HUDEP-2 (cell line): ENCODE results near the gene PITPNC1.
A peak's percentile ranks its signal among the peaks of the same experiment; 100 is the strongest.
"Not testable (repeated sequence)": the region's sequence is repeated elsewhere in the genome, so short reads cannot be mapped to it uniquely, and the experiment has no call there.

ENCODE experiments used
- DNase-seq, 76 experiments: peaks; one replicate each; lab custom pipeline; 2025; ENCODE audit not compliant: unreplicated experiment in 76 of 76; lab: John Stamatoyannopoulos, UW

The PITPNC1 gene

DNA sequence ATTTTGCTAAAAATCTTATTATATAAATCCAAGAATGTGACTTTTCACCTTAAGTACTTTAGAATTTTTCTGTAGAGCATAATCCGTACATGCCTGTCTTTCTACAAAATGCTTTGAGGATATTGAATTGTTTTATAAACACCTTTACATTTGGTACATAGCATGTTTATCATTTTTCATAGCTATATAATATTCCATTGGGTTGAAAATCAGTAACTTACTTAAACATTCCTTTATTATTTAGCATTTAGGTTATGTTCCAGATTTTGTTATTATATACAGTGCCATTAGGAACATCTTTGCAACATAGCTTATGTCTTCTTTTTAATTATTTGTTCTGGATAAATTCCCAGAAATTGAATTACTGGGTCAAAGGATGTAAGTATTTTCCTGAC is 323.6 kb downstream of the PITPNC1 start:
- DNase-seq, result no peak

DNA sequence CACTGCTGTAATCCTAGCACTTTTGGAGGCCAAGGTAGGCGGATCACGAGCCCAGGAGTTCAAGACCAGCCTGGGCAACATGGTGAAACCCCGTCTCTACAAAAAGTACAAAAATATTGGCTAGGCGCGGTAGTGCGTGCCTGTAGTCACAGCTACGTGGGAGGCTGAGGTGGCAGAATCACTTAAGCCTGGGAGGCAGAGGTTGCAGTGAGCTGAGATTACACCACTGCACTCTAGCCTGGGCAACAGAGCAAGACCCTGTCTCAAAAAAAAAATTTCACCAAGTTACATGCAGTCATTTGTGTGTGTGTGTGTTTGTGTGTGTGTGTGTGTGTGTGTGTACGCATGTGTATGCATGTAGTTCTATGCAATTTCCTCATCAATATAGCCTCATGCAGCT is 325.8 kb downstream of the PITPNC1 start:
- DNase-seq, result not testable (repeated sequence)

DNA sequence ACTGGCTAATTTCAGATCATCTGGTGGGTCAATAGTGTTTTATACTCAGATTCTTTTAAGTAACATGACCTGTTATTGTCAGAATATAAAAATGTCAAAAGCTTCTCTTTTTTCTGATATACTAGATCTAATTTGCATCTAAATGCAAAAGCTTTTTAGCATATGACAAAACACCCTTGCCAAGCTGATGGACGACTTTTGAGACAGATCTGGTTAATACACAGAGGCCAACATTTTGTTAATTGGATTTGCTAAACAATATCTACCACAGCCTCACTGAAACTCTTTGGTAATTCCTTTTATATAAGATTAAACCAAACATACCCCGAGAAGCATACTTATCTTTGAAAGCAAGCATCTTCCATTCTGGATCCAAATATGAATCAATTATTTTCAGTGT is 330.4 kb downstream of the PITPNC1 start:
- DNase-seq, result no peak

DNA sequence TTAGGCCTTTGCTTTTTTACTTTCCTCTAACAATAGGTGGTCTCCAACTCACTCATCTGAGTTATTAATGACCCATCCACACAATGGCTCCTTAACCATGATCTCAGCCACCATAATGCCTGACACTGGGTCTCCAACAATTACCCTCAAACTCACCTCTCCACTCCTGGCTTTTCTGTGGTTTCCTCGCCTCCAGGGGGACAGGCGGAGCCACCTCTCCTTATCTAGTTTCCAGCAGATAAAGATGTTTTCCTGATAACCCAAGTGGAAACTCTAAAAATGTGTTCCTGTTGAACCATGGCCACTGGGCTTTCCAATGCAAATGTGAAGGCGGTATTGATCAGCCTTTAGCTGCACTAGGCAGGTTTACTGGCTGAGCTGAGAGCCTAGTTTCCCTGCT is 331.3 kb downstream of the PITPNC1 start:
- DNase-seq, result no peak

DNA sequence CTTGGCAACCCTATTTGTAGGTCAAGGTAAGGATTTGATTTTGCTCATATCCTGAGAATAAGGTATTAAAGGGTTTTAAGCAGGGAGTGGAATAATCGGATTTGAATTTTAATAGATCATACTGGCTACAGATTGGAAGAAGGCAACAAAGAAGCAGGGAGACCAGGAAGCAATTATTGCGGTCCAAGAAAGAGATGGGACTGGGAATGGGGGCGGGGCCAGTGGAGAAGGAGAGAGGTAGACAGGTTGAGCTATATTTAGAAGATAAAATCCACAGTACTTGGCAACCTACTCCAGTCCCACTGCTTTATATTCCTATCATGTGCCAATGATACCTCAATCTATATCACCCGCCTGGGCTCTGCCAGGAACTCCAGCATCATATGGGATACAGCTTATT is 334.8 kb downstream of the PITPNC1 start:
- no peak for DNase-seq

DNA sequence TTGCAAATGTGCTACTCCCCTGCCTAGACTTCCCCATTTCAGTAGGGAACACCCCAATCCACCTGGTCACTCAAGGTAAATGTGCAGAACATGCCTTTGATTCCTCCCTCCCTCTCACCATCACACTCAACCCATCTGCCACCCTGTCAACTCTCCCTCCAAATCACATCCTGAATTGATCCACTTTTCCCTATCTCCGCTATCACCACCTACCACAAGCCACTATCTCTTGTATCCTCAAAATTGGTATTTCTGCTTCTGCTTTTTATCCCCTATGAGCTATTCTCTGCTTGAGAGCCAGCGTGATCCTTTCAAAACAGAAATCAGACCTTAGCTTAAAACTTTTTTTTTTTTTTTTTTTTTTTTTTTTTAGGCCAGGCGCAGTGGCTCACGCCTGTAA is 335.3 kb downstream of the PITPNC1 start:
- no peak for DNase-seq

DNA sequence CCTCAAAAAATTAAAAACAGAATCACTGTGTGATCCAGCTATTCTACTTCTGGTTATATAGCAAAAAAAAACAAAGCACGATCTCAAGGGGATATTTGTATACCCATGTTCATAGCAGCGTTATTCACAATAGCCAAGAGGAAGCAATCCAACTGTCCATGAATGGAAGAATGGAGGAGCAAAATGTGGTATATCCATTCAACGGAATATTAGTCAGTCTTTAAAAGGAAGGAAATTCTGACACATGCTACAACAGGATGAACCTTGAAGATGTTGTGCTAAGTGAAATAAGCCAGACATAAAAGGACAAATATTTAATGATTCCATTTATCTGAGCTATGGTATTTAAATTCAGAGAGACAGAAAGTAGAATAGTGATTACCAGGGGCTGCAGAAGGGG is 336.1 kb downstream of the PITPNC1 start:
- no peak for DNase-seq

DNA sequence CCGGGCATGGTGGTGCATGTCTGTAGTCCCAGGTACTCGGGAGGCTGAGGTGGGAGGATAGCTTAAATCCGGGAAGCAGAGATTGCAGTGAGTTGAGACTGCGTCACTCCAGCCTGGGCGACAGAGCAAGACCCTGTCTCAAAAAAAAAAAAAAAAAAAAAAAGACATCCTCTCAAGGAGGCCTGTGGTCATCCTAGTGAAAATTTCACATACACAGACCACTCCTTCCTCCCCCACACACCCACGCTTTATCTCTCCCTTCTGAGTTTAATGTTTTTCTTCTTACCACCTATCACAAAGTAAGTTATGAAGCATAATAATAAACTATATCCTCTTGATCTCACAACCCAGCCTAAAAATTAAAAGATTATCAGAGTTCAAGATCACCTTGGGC is 339.3 kb downstream of the PITPNC1 start:
- DNase-seq, result no peak

DNA sequence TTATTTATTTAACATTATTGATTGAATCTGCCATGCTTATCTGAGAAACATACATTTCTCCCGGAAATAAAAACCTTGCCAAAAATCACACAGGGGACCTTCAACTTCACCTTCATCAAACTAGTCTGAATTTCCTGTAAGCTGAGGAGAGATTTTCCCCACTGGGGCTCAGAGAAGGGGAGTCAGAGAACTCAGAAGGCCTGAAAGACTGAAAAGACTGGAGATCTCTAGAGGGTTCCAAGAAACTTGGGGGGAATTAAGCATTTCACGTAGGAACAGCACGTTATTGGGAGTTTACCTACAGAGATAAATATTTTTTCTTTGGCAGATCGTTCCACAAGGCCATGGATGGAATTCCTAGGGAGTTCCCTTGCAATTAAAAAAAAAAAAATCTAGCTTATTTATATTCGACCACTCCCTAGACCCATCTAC is 340.1 kb downstream of the PITPNC1 start:
- DNase-seq, result no peak

DNA sequence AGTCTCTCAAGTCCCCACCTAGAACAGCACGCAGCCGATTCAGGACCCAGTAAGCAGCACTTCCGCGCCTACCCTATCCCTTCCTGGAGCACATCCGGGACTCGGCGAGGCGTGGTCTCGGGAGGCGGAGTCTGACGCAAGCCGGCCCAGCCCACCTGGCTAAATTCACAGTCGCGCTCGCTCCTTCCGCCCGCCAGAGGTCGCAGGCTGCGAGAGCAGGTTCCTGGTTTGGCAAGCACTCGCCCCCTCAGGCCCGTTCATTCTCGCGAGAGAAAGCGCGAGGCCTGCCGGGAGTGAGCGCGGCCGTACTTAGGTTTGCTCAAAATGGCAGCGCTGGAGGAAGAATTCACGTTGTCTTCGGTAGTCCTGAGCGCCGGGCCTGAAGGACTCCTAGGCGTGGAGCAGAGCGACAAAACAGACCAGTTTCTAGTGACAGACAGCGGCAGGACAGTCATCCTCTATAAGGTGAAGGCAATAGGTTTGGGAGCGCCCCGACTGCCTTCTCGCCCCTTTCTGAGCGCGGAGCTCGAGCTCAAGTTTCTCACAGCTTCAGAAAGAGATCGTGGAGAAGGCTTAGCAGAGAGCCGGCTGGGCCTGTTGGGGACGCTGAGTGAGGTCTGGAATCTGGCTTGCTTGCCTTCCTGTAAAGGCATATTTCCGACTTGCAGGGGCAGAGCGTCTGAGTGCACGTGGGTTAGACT is 340.7 kb downstream of the PITPNC1 start, which contains the start of gene NOL11:
Gene NOL11, plus strand, starts transcription at position 313 of the 701 bp plus-strand sequence. Its CDS starts 12 bp downstream, at position 325.
- peak; percentile 34 to 100 (median 98) for DNase-seq

DNA sequence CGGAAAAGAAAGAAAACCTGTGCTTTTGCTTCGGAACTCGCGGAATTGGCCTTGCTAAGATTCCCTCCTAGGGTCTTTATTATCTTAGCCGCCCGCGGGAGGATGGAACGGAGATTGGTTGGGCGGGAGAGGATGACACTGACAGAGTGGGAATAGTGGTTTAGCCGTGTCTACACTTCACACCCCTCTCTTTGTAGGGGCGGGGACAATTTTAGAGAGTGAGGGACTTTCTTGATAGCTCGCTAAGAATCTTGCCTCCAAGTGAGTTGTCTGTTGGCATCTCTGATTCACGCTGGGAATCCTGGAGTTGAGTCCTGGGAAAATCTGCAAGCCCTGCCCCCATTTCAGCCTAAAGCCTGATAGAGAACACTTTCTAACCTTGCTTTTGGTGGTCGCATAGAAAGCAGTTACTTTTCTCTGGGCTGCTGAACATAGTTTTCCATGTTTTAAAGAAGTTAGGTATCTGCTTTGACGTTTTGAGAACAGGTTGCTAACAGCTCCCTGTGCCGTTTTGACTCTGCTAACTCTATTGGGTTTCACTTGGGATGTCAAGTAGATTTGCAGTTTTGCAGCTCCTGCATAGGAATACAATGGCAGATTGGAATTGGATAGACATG is 341.4 kb downstream of the PITPNC1 start:
- peak in 18 of 76 experiments; percentile 4 to 38 (median 18) for DNase-seq

DNA sequence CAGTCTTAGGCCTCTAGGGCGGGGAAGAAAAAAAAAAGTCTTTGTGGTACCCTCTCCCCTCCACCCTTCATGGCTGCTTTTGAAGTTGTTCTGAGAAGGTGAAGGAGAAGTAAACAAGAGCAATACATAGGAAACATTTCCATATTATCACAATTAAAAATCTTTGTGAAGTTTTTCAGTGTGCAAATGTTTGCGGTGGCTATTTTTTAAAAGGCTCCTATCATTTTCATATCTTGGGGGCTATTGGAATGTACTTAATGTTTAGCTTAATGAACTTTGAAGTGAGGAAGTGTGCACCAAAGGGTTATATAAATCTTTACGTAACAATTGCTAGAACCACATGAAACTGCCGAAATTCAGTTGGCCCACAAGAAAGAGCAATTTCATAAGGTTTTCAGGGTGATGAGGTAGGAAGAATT is 348.3 kb downstream of the PITPNC1 start:
- no peak for DNase-seq

DNA sequence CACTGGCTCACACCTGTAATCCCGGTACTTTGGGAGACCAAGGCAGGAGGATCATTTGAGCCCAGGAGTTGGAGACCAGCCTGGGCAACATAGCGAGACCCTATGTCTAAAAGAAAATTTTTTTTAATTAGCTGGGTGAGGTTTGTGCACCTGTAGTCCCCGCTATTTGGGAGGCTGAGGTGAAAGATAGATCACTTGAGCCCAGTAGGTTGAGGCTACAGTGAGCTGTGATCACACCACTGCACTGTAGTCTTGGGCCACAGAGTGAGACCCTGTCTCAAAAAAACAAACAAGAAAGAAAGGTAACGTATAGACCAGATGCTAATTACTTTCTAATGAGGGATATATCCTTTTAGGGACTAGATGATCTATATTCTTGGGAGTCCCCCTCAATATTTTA is 348.7 kb downstream of the PITPNC1 start:
- DNase-seq, result no peak

DNA sequence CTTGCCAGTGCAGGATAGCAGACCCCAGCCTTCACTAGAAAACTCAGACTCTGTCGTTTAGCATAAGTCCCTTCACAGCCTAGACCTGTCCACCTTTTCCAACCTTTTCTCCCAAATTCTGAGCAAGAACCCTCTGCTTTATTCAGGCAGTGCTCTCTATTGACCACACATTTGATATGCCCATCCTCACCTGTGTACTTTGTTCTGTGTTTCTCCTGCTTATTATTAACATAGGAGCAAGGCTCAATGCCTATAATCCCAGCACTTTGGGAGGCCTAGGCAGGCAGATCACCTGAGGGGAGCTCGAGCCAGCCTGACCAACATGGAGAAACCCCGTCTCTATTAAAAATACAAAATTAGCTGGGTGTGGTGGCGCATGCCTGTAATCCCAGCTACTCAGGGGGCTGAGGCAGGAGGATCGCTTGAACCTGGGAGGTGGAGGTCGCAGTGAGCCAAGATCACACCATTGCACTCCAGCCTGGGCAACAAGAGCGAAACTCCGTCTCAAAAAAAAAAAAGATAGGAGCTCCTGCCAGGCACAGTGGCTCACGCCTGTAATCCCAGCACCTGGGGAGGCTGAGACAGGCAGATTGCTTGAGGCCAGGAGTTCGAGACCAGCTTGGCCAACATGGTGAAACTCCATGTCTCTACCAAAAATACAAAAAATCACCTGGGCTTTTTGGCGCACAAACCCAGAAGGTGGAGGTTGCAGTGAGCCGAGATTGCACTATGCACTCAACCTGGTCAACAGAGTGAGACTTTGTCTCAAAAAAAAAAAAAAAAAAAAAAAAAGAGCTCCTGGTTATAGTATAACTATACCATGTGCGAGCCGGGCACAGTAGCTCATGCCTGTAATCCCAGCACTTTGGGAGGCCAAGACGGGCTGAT is 350.3 kb downstream of the PITPNC1 start:
- not testable (repeated sequence) for DNase-seq

DNA sequence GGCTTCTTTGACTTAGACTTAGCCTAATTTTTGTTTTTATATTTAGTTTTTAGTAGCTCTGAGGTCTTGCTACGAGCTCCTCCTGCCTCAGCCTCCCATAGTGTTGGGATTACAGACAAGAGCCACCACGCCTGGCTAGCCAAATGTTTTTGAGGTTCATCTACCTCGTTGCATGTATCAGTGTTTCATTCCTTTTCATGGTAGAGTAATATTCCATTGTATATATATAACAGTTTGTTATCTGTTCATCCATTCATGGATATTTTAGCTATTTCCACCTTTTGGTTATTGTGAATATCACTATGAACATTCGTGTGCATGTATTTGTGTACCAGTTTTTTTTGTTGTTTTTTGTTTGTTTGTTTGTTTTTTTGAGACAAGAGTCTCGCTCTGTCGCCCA is 352.8 kb downstream of the PITPNC1 start:
- no peak for DNase-seq

DNA sequence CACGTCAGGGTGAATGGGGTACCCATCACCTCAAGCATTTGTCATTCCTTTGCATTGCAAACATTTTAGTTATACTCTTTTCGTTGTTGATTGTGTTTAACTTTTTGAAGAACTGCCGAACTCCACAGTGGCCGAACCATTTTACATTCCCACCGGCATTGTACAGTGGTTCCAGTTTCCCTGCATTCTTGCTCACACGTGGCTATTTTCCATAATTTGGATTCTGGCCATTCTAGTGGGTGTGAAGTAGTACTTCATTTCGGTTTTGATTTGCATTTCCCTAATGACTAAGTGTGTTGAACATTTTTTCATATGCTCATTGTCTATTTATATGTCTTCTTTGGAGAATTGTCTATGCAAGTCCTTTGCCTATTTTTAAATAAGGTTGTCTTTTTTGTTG is 353.6 kb downstream of the PITPNC1 start:
- no peak for DNase-seq

DNA sequence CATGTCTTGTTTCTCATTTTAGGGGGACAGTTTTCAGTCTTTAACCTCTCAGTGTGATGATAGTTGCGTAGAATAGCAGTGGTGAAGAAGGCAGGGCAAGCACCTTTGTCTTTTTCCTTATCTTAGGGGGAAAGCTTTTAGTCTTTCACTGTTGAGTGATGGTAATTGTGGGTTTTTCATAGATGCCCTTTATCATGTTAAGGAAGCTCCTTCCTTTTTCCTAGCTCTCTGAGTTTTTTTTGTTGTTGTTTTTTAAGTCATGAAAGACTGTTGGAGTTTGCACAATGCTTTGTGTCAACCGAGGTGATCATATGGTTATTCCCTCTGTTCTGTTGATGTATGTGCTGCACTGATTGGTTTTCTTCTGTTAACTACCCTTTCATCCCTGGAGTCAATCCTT is 356.4 kb downstream of the PITPNC1 start:
- no peak for DNase-seq

DNA sequence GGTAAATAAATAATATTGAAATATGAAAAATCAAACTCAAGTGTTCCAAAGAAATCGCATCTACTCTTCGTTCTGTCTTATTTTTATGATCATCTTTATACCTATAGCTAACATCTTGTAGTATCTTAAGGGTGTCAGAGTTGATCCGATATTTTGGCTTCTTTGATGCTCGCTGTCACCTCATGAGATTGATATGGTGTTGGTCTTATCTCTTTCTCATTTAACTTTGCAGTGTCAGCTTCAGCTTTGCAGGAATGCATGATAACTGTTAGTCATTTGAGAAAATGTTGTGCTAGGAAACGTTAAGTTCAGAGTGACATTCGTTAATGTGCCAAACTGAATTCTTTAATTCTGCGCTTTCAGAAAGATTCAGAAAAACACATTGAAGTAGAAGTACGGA is 360.1 kb downstream of the PITPNC1 start:
- no peak for DNase-seq

DNA sequence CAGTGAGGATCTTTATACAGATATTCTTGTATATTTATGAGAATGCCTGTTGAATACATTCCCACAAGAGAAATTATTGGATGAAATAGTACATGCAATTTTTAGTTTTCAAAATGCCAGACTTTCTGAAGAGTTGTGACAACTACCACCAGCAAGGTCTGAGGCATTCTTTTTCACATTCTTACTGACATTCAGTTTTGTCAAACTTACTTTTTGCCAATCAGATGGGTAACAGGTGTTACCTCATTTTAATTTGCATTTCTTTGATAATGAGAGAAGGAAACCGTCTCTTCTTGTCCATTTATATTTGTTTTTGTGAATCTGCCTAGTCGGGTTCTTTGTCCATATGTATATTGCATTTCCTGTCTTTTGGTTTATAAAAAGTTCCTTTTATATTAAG is 364.9 kb downstream of the PITPNC1 start:
- DNase-seq, result no peak
